ENCODE results near the gene NUP210. TPM values are rescaled to one million over a fixed set of nuclear protein-coding genes. Genes with fewer than 3 reads are reported as not detected.
A peak's percentile ranks its signal among the peaks of the same experiment; 100 is the strongest.

The NUP210 gene
- total and polyA plus RNA-seq, 5 experiments from 2014 or later, result 37.3 to 150 (median 82.7) TPM

GRCh38 chr3:13415236-13415986, 4.7 kb downstream of the NUP210 start:
- Mint-ChIP-seq H3K27ac (peak overlapping the region; percentile 91 to 99 (median 96)), H3K9me3 (no peaks in the 10 kb centered on the region), H3K4me3 (peak overlapping the region; percentile 65 to 93 (median 88)), H3K36me3 (peaks cover 0 to 6% (median 0%) of the 10 kb centered on the region in 3 donors), H3K4me1 (peaks cover 31 to 76% (median 64%) of the 10 kb centered on the region in 4 donors), H3K27me3 (no peaks in the 10 kb centered on the region)
- POLR2A ChIA-PET, result interaction anchor here (2.8 to 5.1 kb wide), 3 partner anchors 12 to 68 kb away, joined by 28 to 48 read pairs (median 36); no protein-coding TSS in a partner anchor
- peak in 1 of 10 donors; percentile 12 for DNase-seq
- ATAC-seq, result no peak

GRCh38 chr3:13414040-13414729, 5.9 kb downstream of the NUP210 start:
- Mint-ChIP-seq H3K4me1 (peaks cover 31 to 80% (median 67%) of the 10 kb centered on the region in 4 donors), H3K27me3 (no peaks in the 10 kb centered on the region), H3K9me3 (peaks cover 0 to under 1% (median 0%) of the 10 kb centered on the region in 9 donors), H3K27ac (peak overlapping the region; percentile 91 to 99 (median 96)), H3K4me3 (peak overlapping the region; percentile 65 to 93 (median 88)), H3K36me3 (peaks cover 0 to 6% (median under 1%) of the 10 kb centered on the region in 3 donors)
- ATAC-seq (peak; percentile 91 to 93), DNase-seq (peak; percentile 48 to 85 (median 74))
- POLR2A ChIA-PET, result interaction anchor here (0.7 to 5.1 kb wide), 9 partner anchors 8 to 67 kb away, joined by 3 to 48 read pairs (median 6); no protein-coding TSS in a partner anchor

- DNase-seq (no peak), ATAC-seq (no peak)
- peak overlapping the region; percentile 60 to 92 (median 81) for H3K27ac Mint-ChIP-seq
- POLR2A ChIA-PET, result interaction anchor here (0.6 to 2.5 kb wide), 8 partner anchors 9 to 1240 kb away, joined by 3 to 7 read pairs (median 4); partner anchors contain the start of genes CCDC174 and NUP210
- H3K4me1 Mint-ChIP-seq, result peaks cover 21 to 71% (median 60%) of the 10 kb centered on the region in 4 donors
- peaks cover 0 to 17% (median 13%) of the 10 kb centered on the region in 3 donors for H3K36me3 Mint-ChIP-seq
- peaks cover 0 to 19% (median 4%) of the 10 kb centered on the region in 9 donors for H3K9me3 Mint-ChIP-seq
- H3K4me3 Mint-ChIP-seq, result peak overlapping the region in 1 of 10 donors; percentile 34
- H3K27me3 Mint-ChIP-seq, result no peaks in the 10 kb centered on the region
Measured at GRCh38 chr3:13411186-13411860, 8.8 kb downstream of the NUP210 start.

- POLR2A ChIA-PET, result interaction anchor here (1.2 to 2.5 kb wide), 3 partner anchors 11 to 26 kb away, joined by 4 to 21 read pairs (median 4); partner anchors contain the start of gene NUP210
- ATAC-seq, result no peak
- Mint-ChIP-seq H3K36me3 (peaks cover 0 to 17% (median 15%) of the 10 kb centered on the region in 3 donors), H3K9me3 (peaks cover 0 to 21% (median 4%) of the 10 kb centered on the region in 9 donors), H3K4me1 (peaks cover 15 to 69% (median 60%) of the 10 kb centered on the region in 4 donors), H3K27ac (peak overlapping the region in 5 of 10 donors; percentile 13 to 52 (median 36)), H3K27me3 (no peaks in the 10 kb centered on the region), H3K4me3 (no peak overlapping the region)
- no peak for DNase-seq
Measured at GRCh38 chr3:13408890-13409289, 11.2 kb downstream of the NUP210 start.

- DNase-seq (no peak), ATAC-seq (no peak)
- Mint-ChIP-seq H3K36me3 (peaks cover 0 to 19% (median 19%) of the 10 kb centered on the region in 3 donors), H3K27ac (peak overlapping the region in 7 of 10 donors; percentile 32 to 91 (median 65)), H3K4me1 (peaks cover 14 to 63% (median 55%) of the 10 kb centered on the region in 4 donors), H3K4me3 (peak overlapping the region in 2 of 10 donors; percentile 4 to 14), H3K9me3 (peaks cover 0 to 21% (median 4%) of the 10 kb centered on the region in 9 donors), H3K27me3 (no peaks in the 10 kb centered on the region)
- POLR2A ChIA-PET, result interaction anchor here (1.2 to 2.5 kb wide), 2 partner anchors 12 to 75 kb away, joined by 4 to 21 read pairs; partner anchors contain the start of gene NUP210
Measured at GRCh38 chr3:13407926-13408325, 12.2 kb downstream of the NUP210 start.

- peaks cover 0 to 21% (median 4%) of the 10 kb centered on the region in 9 donors for H3K9me3 Mint-ChIP-seq
- POLR2A ChIA-PET, result interaction anchor here (1.2 to 2.5 kb wide), 2 partner anchors 12 to 75 kb away, joined by 4 to 21 read pairs; partner anchors contain the start of gene NUP210
- H3K4me3 Mint-ChIP-seq, result peak overlapping the region in 3 of 10 donors; percentile 4 to 43 (median 14)
- ATAC-seq (no peak), DNase-seq (no peak)
- peaks cover 16 to 63% (median 55%) of the 10 kb centered on the region in 4 donors for H3K4me1 Mint-ChIP-seq
- peak overlapping the region in 9 of 10 donors; percentile 31 to 91 (median 65) for H3K27ac Mint-ChIP-seq
- H3K27me3 Mint-ChIP-seq, result no peaks in the 10 kb centered on the region
- peaks cover under 1 to 22% (median 22%) of the 10 kb centered on the region in 3 donors for H3K36me3 Mint-ChIP-seq
Measured at GRCh38 chr3:13407475-13407874, 12.6 kb downstream of the NUP210 start.

GRCh38 chr3:13406190-13406589, 13.9 kb downstream of the NUP210 start:
- Mint-ChIP-seq H3K4me3 (peak overlapping the region in 1 of 10 donors; percentile 14), H3K4me1 (peaks cover 16 to 69% (median 62%) of the 10 kb centered on the region in 4 donors), H3K27me3 (no peaks in the 10 kb centered on the region), H3K27ac (peak overlapping the region in 8 of 10 donors; percentile 15 to 84 (median 32)), H3K9me3 (peaks cover 0 to 21% (median 4%) of the 10 kb centered on the region in 9 donors), H3K36me3 (peaks cover 4 to 25% (median 22%) of the 10 kb centered on the region in 3 donors)
- DNase-seq (no peak), ATAC-seq (no peak)
- POLR2A ChIA-PET, result interaction anchor here (0.7 to 1.5 kb wide), 3 partner anchors 8 to 46 kb away, joined by 3 to 7 read pairs (median 3); no protein-coding TSS in a partner anchor

- POLR2A ChIA-PET, result interaction anchor here (0.7 to 1.5 kb wide), 4 partner anchors 9 to 46 kb away, joined by 3 to 7 read pairs (median 4); partner anchors contain the start of gene NUP210
- ATAC-seq (no peak), DNase-seq (no peak)
- H3K36me3 Mint-ChIP-seq, result peaks cover 4 to 25% (median 22%) of the 10 kb centered on the region in 3 donors
- H3K4me1 Mint-ChIP-seq, result peaks cover 16 to 70% (median 63%) of the 10 kb centered on the region in 4 donors
- H3K9me3 Mint-ChIP-seq, result peaks cover 0 to 21% (median 4%) of the 10 kb centered on the region in 9 donors
- no peak overlapping the region for H3K4me3 Mint-ChIP-seq
- no peaks in the 10 kb centered on the region for H3K27me3 Mint-ChIP-seq
- peak overlapping the region in 9 of 10 donors; percentile 32 to 71 (median 52) for H3K27ac Mint-ChIP-seq
Measured at GRCh38 chr3:13405614-13406013, 14.5 kb downstream of the NUP210 start.

- Mint-ChIP-seq H3K9me3 (peaks cover 0 to 21% (median 4%) of the 10 kb centered on the region in 9 donors), H3K4me1 (peaks cover 19 to 74% (median 64%) of the 10 kb centered on the region in 4 donors), H3K27me3 (no peaks in the 10 kb centered on the region), H3K36me3 (peaks cover 4 to 25% (median 22%) of the 10 kb centered on the region in 3 donors), H3K27ac (peak overlapping the region; percentile 40 to 90 (median 64)), H3K4me3 (no peak overlapping the region)
- ATAC-seq (no peak), DNase-seq (no peak)
- POLR2A ChIA-PET, result interaction anchor here (0.9 to 1.5 kb wide), 3 partner anchors 9 to 47 kb away, joined by 3 to 7 read pairs (median 4); partner anchors contain the start of gene NUP210
Measured at GRCh38 chr3:13404626-13405452, 15.3 kb downstream of the NUP210 start.

GRCh38 chr3:13403847-13404246, 16.3 kb downstream of the NUP210 start:
- no peak for ATAC-seq
- peaks cover 19 to 72% (median 60%) of the 10 kb centered on the region in 4 donors for H3K4me1 Mint-ChIP-seq
- H3K27me3 Mint-ChIP-seq, result no peaks in the 10 kb centered on the region
- H3K4me3 Mint-ChIP-seq, result no peak overlapping the region
- DNase-seq, result no peak
- H3K27ac Mint-ChIP-seq, result peak overlapping the region in 7 of 10 donors; percentile 26 to 87 (median 67)
- POLR2A ChIA-PET, result no interaction called here
- peaks cover 0 to 17% (median 4%) of the 10 kb centered on the region in 9 donors for H3K9me3 Mint-ChIP-seq
- peaks cover 4 to 30% (median 18%) of the 10 kb centered on the region in 3 donors for H3K36me3 Mint-ChIP-seq

Measured in naive thymus-derived CD8-positive, alpha-beta T cell (primary cell).